PC-9 (cell line): Measurements from ENCODE around the gene RBMS3. TPM values are rescaled to one million over a fixed set of nuclear protein-coding genes. Genes with fewer than 3 reads are reported as not detected.

ENCODE experiments used
- BruUV-seq: library from RNA; stranded (reverse); fragments of 400-500 nt; replicated peaks from 2 replicates; lab custom pipeline; 2021; lab: Mats Ljungman, UMichigan
- CTCF ChIA-PET: fragments of 300-600 bp; sonication (Branson Sonifier 250); formaldehyde crosslinking; loops from one replicate; lab custom pipeline; 2022; ENCODE audit warnings: antibody characterized with exemption; lab: Charles Lee
- POLR2A ChIA-PET: fragments of 300-600 bp; sonication (Branson Sonifier 250); formaldehyde crosslinking; loops from one replicate; lab custom pipeline; 2022; ENCODE audit warnings: antibody characterized with exemption; ENCODE audit not compliant: unreplicated experiment; lab: Charles Lee
- DNase-seq, 2 experiments: peaks; one replicate each; pipeline versions ENCODE4 v3.0.0 to v3.0.0-alpha.2; 2015 to 2022; ENCODE audit warnings: mixed read lengths in 1 of 2
- H2AFZ ChIP-seq: fragments of 200-600 bp; sonication (generic); 2 replicates; pipeline ENCODE4 v1.8.1; 2017; ENCODE audit warnings: antibody characterized with exemption
- H3F3A ChIP-seq: fragments of 200-600 bp; sonication (generic); 2 replicates; pipeline ENCODE4 v1.8.1; 2017; ENCODE audit warnings: antibody characterized with exemption, mild to moderate bottlenecking, low read depth; ENCODE audit not compliant: insufficient read depth
- H3K27ac ChIP-seq: fragments of 200-600 bp; sonication (generic); 2 replicates; pipeline ENCODE4 v1.6.1; 2016; ENCODE audit warnings: mixed run types
- H3K27me3 ChIP-seq: fragments of 200-600 bp; sonication (generic); 2 replicates; pipeline ENCODE4 v1.6.1; 2016; ENCODE audit warnings: low read depth, mixed run types; ENCODE audit not compliant: insufficient read depth
- H3K36me3 ChIP-seq: fragments of 200-600 bp; sonication (generic); 2 replicates; pipeline ENCODE4 v1.6.1; 2016; ENCODE audit warnings: low read depth, mixed run types
- H3K4me1 ChIP-seq: fragments of 200-600 bp; sonication (generic); replicated peaks from 2 replicates; pipeline ENCODE4 v1.6.1; 2016; ENCODE audit warnings: mixed run types; ENCODE audit not compliant: insufficient read depth
- H3K4me2 ChIP-seq: fragments of 200-600 bp; sonication (generic); 2 replicates; pipeline ENCODE4 v1.6.1; 2017; ENCODE audit warnings: mixed run types
- H3K4me3 ChIP-seq: fragments of 200-600 bp; sonication (generic); 2 replicates; pipeline ENCODE4 v1.6.1; 2016; ENCODE audit warnings: mixed run types
- H3K79me2 ChIP-seq: fragments of 200-600 bp; sonication (generic); 2 replicates; pipeline ENCODE4 v1.6.1; 2017; ENCODE audit warnings: low read depth, mixed run types
- H3K9me2 ChIP-seq: fragments of 200-600 bp; sonication (generic); 2 replicates; pipeline ENCODE4 v1.8.1; 2017; ENCODE audit warnings: mild to moderate bottlenecking; ENCODE audit not compliant: insufficient read depth
- H3K9me3 ChIP-seq: fragments of 200-600 bp; sonication (generic); 2 replicates; pipeline ENCODE4 v1.8.1; 2016; ENCODE audit warnings: low read depth; ENCODE audit not compliant: insufficient read depth
- H4K20me1 ChIP-seq: fragments of 200-600 bp; sonication (generic); 2 replicates; pipeline ENCODE4 v1.8.1; 2017; ENCODE audit not compliant: insufficient read depth
- EZH2 ChIP-seq: fragments of 200-600 bp; sonication (generic); IDR thresholded peaks from 2 replicates; pipeline ENCODE4 v1.8.0; 2017; ENCODE audit warnings: antibody characterized with exemption, low read depth
- intact Hi-C: fragments of 100-400 bp; cut with micrococcal nuclease; formaldehyde crosslinking; loops from one replicate; pipeline ENCODE4 v1.10.0; 2022; ENCODE audit not compliant: unreplicated experiment
- total RNA-seq: library from RNA; stranded (reverse); gene quantifications from 2 replicates; pipeline ENCODE4 v1.2.3, GENCODE V29; 2021
- TF ChIP-seq, protein P1 (sequence below): fragments of 200-600 bp; sonication (generic); conservative IDR thresholded peaks from 2 replicates; pipeline ENCODE4 v1.6.1; 2017; ENCODE audit warnings: mixed run types, antibody characterized with exemption, mild to moderate bottlenecking, moderate library complexity

RBMS3 gene
- total RNA-seq, 1 experiment from 2014 or later = 3.5 TPM

DNA sequence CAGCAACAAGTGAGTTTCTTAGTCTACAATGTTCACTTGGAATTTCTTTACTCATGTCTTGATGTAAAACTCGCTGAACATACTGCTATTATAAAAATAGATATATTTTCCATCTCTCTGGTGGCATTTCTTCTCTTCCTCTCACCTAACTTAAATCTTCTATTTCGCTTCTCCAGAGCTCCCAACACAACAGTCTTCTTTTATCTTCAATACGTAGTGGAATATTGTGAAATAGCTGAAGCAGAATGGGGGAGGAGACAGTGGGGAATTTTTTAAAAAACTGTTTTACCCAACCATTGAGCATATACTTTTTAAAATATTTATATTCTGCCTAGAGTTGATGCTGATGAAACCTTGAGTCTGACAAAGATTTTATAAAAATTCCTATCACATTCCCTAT, 548.5 kb downstream of the RBMS3 start:
- ChIA-PET POLR2A (no interaction called here), CTCF (no interaction called here)
- TF ChIP-seq EZH2 = no peak
- TF ChIP-seq, protein P1, sequence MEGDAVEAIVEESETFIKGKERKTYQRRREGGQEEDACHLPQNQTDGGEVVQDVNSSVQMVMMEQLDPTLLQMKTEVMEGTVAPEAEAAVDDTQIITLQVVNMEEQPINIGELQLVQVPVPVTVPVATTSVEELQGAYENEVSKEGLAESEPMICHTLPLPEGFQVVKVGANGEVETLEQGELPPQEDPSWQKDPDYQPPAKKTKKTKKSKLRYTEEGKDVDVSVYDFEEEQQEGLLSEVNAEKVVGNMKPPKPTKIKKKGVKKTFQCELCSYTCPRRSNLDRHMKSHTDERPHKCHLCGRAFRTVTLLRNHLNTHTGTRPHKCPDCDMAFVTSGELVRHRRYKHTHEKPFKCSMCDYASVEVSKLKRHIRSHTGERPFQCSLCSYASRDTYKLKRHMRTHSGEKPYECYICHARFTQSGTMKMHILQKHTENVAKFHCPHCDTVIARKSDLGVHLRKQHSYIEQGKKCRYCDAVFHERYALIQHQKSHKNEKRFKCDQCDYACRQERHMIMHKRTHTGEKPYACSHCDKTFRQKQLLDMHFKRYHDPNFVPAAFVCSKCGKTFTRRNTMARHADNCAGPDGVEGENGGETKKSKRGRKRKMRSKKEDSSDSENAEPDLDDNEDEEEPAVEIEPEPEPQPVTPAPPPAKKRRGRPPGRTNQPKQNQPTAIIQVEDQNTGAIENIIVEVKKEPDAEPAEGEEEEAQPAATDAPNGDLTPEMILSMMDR = no peak
- Histone ChIP-seq H3K9me2 (no peaks in the 10 kb centered on the region), H2AFZ (no peak overlapping the region), H3K4me3 (no peak overlapping the region), H3K4me1 (no peaks in the 10 kb centered on the region), H3K27ac (no peak overlapping the region), H3K27me3 (no peaks in the 10 kb centered on the region), H4K20me1 (no peaks in the 10 kb centered on the region), H3K79me2 (no peaks in the 10 kb centered on the region), H3K9me3 (no peaks in the 10 kb centered on the region), H3K36me3 (no peaks in the 10 kb centered on the region), H3F3A (no peaks in the 10 kb centered on the region), H3K4me2 (no peak overlapping the region)
- no peak for DNase-seq
- intact Hi-C loops = no loop called here
- BruUV-seq = no TSS peak

DNA sequence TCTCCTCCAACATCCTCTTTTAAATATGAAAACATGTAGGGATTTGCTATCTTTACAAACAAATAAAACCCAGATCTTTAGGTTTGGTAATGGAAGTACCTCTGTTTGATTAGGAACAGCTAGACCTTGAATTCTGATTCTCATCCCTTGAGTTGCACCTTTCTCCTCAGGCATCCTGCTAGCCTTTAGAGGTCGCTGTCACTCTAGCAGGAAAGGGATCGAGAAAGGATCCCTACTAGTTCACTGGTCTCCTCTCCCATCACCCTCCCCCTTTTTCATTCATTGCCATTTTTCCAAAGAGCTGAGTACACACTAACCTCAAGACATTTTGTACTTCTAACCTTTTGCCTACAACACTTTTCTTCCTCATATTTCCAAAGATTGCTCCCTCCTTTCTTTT, 569.8 kb downstream of the RBMS3 start:
- H3K27me3 ChIP-seq = no peaks in the 10 kb centered on the region
- no peaks in the 10 kb centered on the region for H3F3A ChIP-seq
- no peak overlapping the region for H3K4me3 ChIP-seq
- H2AFZ ChIP-seq = no peak overlapping the region
- BruUV-seq = no TSS peak
- H3K27ac ChIP-seq = no peak overlapping the region
- CTCF ChIA-PET = no interaction called here
- TF ChIP-seq, protein P1 = no peak
- no peak for TF ChIP-seq EZH2
- H3K9me3 ChIP-seq = no peaks in the 10 kb centered on the region
- H4K20me1 ChIP-seq = no peaks in the 10 kb centered on the region
- H3K4me1 ChIP-seq = no peaks in the 10 kb centered on the region
- intact Hi-C loops = no loop called here
- H3K36me3 ChIP-seq = no peaks in the 10 kb centered on the region
- no peak overlapping the region for H3K4me2 ChIP-seq
- H3K9me2 ChIP-seq = no peaks in the 10 kb centered on the region
- POLR2A ChIA-PET = interaction anchor here (0.7 kb wide), 1 partner anchor 1087 kb away, joined by 3 read pairs; no protein-coding TSS in a partner anchor
- no peak for DNase-seq
- no peaks in the 10 kb centered on the region for H3K79me2 ChIP-seq

DNA sequence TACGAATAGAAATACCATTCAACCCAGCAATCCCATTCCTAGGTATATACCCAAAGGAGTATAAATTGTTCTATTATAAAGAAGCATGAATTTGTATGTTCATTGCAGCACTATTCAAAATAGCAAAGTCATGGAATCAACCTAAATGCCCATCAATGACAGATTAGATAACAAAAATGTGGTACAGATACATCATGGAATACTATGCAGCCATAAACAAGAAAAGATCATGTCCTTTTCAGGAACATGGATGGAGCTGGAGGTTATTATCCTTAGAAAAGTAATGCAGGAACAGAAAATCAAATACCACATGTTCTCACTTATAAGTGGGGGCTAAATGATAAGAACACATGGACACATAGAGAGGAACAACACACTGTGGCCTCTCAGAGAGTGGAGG, 571.9 kb downstream of the RBMS3 start:
- ChIA-PET POLR2A (no interaction called here), CTCF (no interaction called here)
- no TSS peak for BruUV-seq
- Histone ChIP-seq H3K4me2 (no peak overlapping the region), H3K4me3 (no peak overlapping the region), H3K27ac (no peak overlapping the region), H3K4me1 (no peaks in the 10 kb centered on the region), H3K36me3 (no peaks in the 10 kb centered on the region), H3F3A (no peaks in the 10 kb centered on the region), H3K27me3 (no peaks in the 10 kb centered on the region), H3K79me2 (no peaks in the 10 kb centered on the region), H3K9me3 (no peaks in the 10 kb centered on the region), H4K20me1 (no peaks in the 10 kb centered on the region), H2AFZ (no peak overlapping the region), H3K9me2 (no peaks in the 10 kb centered on the region)
- TF ChIP-seq, protein P1 = no peak
- TF ChIP-seq EZH2 = no peak
- no peak for DNase-seq
- intact Hi-C loops = no loop called here
